ENCODE results near the gene FN1.

GRCh38 chr2:215358312-215358845 is 77.5 kb downstream of the FN1 start:
- no peak for TF ChIP-seq GATA2 (IDR thresholded peaks at IDR 0.05; ENCODE audit: low read depth, low read length)
- TF ChIP-seq GATA3 (IDR thresholded peaks at IDR 0.05; ENCODE audit: low read depth, low read length) = no peak

All from SH-SY5Y (cell line).